ENCODE measurements around the gene ADAMTS2. TPM values are rescaled to one million over a fixed set of nuclear protein-coding genes. Genes with fewer than 3 reads are reported as not detected.

Gene ADAMTS2
- polyA plus RNA-seq, 1 donor from 2014 or later = not detected

- Mint-ChIP-seq H3K4me1 (no peaks in the 10 kb centered on the region), H3K9me3 (peaks cover 0 to 5% (median 2%) of the 10 kb centered on the region in 3 donors), H3K4me3 (no peak overlapping the region), H3K36me3 (no peaks in the 10 kb centered on the region), H3K27me3 (peaks cover 2% of the 10 kb centered on the region), H3K27ac (no peak overlapping the region)
Observed at GRCh38 chr5:179123491-179124272, 221.6 kb downstream of the ADAMTS2 start.

GRCh38 chr5:179123109-179123426 is 222.2 kb downstream of the ADAMTS2 start:
- Mint-ChIP-seq H3K27ac (no peak overlapping the region), H3K9me3 (peaks cover 0 to 5% (median 2%) of the 10 kb centered on the region in 3 donors), H3K4me3 (no peak overlapping the region), H3K36me3 (no peaks in the 10 kb centered on the region), H3K4me1 (no peaks in the 10 kb centered on the region), H3K27me3 (peaks cover 2% of the 10 kb centered on the region)

- Mint-ChIP-seq H3K36me3 (no peaks in the 10 kb centered on the region), H3K27ac (no peak overlapping the region), H3K27me3 (peaks cover 2% of the 10 kb centered on the region), H3K9me3 (peaks cover 0 to 5% (median 2%) of the 10 kb centered on the region in 3 donors), H3K4me1 (no peaks in the 10 kb centered on the region), H3K4me3 (no peak overlapping the region)
Observed at GRCh38 chr5:179122411-179123108, 222.7 kb downstream of the ADAMTS2 start.

GRCh38 chr5:179121667-179122111 is 223.6 kb downstream of the ADAMTS2 start:
- no peaks in the 10 kb centered on the region for H3K4me1 Mint-ChIP-seq

DNA sequence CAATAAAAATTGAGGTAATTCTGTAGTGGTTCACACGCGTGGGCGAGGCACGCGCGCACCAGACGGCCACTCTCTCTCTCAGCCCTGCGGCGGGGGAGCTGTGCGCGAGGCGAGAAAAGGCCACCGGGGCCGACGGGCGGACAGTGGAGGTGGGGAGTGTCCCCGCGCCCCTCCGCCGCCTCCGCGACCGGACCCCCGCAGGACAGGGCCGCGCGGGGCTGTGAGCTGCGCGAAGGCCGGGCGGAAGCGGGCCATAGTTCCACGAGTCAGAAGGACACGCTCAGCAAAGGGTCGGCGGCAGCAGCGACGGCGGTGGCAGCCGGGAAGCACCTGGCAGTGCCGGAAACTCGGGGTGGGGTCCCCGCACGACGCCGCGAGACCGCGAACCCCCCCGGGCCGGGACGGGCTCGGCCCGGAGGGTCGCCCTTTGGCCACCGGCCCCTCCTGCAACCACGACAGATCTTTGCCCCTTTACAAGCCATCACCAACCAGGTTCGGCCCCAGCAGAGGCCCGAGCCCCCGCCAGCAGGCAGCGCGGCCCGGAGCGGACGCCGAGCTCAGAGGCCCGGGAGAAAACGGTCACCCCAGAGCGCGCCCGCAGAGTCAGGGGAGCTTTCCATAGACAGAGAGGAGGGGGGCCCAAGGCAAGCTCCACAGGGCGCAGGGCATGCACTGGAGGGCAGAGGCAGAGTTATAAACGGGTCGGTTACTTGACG is 224.2 kb downstream of the ADAMTS2 start:
- Mint-ChIP-seq H3K27ac (no peak overlapping the region), H3K36me3 (peaks cover 2% of the 10 kb centered on the region), H3K27me3 (peaks cover 2% of the 10 kb centered on the region), H3K4me1 (no peaks in the 10 kb centered on the region), H3K4me3 (no peak overlapping the region), H3K9me3 (peaks cover 0 to 7% (median 4%) of the 10 kb centered on the region in 3 donors)

More at GRCh38 chr5:179121667-179122111, 223.6 kb downstream of the ADAMTS2 start:
- no peak overlapping the region for H3K4me3 Mint-ChIP-seq
- peaks cover 2% of the 10 kb centered on the region for H3K27me3 Mint-ChIP-seq
- H3K9me3 Mint-ChIP-seq = peaks cover 0 to 5% (median 4%) of the 10 kb centered on the region in 3 donors
- H3K27ac Mint-ChIP-seq = no peak overlapping the region
- H3K36me3 Mint-ChIP-seq = peaks cover 1% of the 10 kb centered on the region

- peaks cover 2% of the 10 kb centered on the region for H3K27me3 Mint-ChIP-seq
- H3K36me3 Mint-ChIP-seq = peaks cover 2% of the 10 kb centered on the region
- peak overlapping the region in 1 of 3 donors; percentile 40 for H3K27ac Mint-ChIP-seq
- no peaks in the 10 kb centered on the region for H3K4me1 Mint-ChIP-seq
- H3K9me3 Mint-ChIP-seq = peaks cover under 1 to 8% (median 4%) of the 10 kb centered on the region in 3 donors
- no peak overlapping the region for H3K4me3 Mint-ChIP-seq
Observed at GRCh38 chr5:179120421-179120861, 224.8 kb downstream of the ADAMTS2 start.

GRCh38 chr5:179119415-179120170 is 225.7 kb downstream of the ADAMTS2 start:
- no peaks in the 10 kb centered on the region for H3K4me1 Mint-ChIP-seq
- H3K36me3 Mint-ChIP-seq = peaks cover 2% of the 10 kb centered on the region
- no peak overlapping the region for H3K4me3 Mint-ChIP-seq
- H3K27ac Mint-ChIP-seq = no peak overlapping the region
- peaks cover 2% of the 10 kb centered on the region for H3K27me3 Mint-ChIP-seq
- H3K9me3 Mint-ChIP-seq = peaks cover 6 to 16% (median 9%) of the 10 kb centered on the region in 3 donors

DNA sequence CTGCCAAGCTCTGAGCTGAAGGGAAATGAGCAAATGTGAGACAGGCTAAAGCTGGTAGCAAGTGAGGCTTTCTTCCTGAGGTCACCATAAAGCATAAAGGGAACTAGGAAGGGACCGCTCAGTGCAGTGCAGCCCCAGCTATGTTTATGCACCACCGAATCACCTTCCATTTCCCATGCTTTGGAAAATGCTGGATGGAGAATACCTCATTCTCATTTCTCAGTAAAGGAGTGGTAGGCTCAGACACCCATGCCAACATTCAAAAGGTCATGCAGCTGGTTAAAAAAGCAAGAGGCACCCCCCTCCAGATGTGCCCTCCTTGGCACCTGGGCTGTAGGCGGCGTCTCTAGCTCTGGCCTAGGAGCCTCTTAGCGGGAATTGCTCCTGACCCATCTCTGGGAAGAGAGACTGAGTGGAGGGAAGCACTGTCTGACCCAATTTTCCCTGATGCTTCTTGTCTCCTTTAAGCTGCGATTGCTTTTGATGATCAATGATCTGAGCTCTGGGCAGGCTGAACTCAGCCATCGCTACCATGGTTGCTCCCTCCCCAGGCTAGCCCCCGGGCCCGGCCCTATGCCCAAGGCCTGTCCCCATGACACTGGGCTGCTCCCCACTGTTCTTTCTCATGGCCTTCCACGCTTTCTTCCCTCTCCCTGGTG is 226.4 kb downstream of the ADAMTS2 start:
- Mint-ChIP-seq H3K4me1 (no peaks in the 10 kb centered on the region), H3K27ac (no peak overlapping the region), H3K36me3 (peaks cover 2% of the 10 kb centered on the region), H3K27me3 (no peaks in the 10 kb centered on the region), H3K9me3 (peaks cover 6 to 17% (median 12%) of the 10 kb centered on the region in 3 donors), H3K4me3 (no peak overlapping the region)

GRCh38 chr5:179118338-179118737 is 226.9 kb downstream of the ADAMTS2 start:
- Mint-ChIP-seq H3K4me1 (no peaks in the 10 kb centered on the region), H3K36me3 (peaks cover 2% of the 10 kb centered on the region), H3K27ac (no peak overlapping the region), H3K4me3 (no peak overlapping the region), H3K27me3 (no peaks in the 10 kb centered on the region), H3K9me3 (peaks cover 6 to 21% (median 16%) of the 10 kb centered on the region in 3 donors)

GRCh38 chr5:179115845-179116524 is 229.3 kb downstream of the ADAMTS2 start:
- Mint-ChIP-seq H3K4me3 (no peak overlapping the region), H3K36me3 (peaks cover 2% of the 10 kb centered on the region), H3K27me3 (no peaks in the 10 kb centered on the region), H3K27ac (no peak overlapping the region), H3K9me3 (peaks cover 11 to 21% (median 17%) of the 10 kb centered on the region in 3 donors), H3K4me1 (no peaks in the 10 kb centered on the region)

DNA sequence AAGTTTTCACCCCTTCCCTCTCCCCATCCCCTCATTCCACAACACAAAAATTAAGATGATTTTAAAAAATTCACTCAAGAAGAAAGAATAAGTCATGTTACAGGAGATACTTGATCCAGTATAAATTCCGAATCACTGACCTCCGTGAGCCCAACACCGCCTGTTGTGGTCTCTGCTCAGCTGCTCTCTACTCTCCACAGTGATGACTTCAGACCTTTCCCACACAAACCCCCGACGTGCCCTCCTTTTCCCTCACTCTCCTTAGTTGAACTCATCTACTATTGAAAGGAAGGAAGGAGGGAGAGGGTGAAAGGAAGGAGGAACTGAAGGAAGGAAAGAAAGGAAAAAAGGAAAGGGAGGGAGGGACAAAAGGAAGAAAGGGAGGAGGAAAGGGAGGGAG is 230.0 kb downstream of the ADAMTS2 start:
- Mint-ChIP-seq H3K4me3 (no peak overlapping the region), H3K36me3 (peaks cover 2% of the 10 kb centered on the region), H3K27ac (no peak overlapping the region), H3K27me3 (no peaks in the 10 kb centered on the region), H3K9me3 (peaks cover 11 to 23% (median 19%) of the 10 kb centered on the region in 3 donors), H3K4me1 (no peaks in the 10 kb centered on the region)

DNA sequence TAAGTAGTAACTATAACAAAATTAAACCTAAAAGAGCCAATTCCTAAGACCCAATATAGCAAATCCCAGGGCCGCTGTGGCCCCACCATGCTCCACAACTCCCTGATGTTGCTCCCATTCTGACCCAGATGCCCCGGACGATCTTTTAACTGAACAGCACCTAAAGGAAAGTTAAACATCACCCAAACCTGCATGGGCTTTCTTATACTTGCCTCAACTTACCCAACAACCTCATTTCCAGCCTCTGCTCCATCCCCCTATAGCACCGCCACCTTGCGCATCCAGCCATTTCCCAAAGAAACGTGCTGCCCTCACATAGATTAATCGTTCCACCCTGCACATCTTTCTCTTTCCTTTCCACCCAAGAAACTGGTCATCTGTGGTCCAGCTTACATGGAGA is 230.5 kb downstream of the ADAMTS2 start:
- H3K36me3 Mint-ChIP-seq = peaks cover 2% of the 10 kb centered on the region
- peaks cover 11 to 18% (median 17%) of the 10 kb centered on the region in 3 donors for H3K9me3 Mint-ChIP-seq
- no peak overlapping the region for H3K27ac Mint-ChIP-seq
- H3K27me3 Mint-ChIP-seq = no peaks in the 10 kb centered on the region
- no peak overlapping the region for H3K4me3 Mint-ChIP-seq
- no peaks in the 10 kb centered on the region for H3K4me1 Mint-ChIP-seq

- Mint-ChIP-seq H3K27ac (no peak overlapping the region), H3K4me3 (no peak overlapping the region), H3K27me3 (no peaks in the 10 kb centered on the region), H3K36me3 (peaks cover 2% of the 10 kb centered on the region), H3K9me3 (peaks cover 11 to 18% (median 17%) of the 10 kb centered on the region in 3 donors), H3K4me1 (no peaks in the 10 kb centered on the region)
Observed at GRCh38 chr5:179113945-179114641, 231.2 kb downstream of the ADAMTS2 start.

All from IgD-negative memory B cell (primary cell).